ENCODE results near the gene WDSUB1. TPM values are rescaled to one million over a fixed set of nuclear protein-coding genes. Genes with fewer than 3 reads are reported as not detected.
A peak's percentile ranks its signal among the peaks of the same experiment; 100 is the strongest.

The WDSUB1 gene, protein sequence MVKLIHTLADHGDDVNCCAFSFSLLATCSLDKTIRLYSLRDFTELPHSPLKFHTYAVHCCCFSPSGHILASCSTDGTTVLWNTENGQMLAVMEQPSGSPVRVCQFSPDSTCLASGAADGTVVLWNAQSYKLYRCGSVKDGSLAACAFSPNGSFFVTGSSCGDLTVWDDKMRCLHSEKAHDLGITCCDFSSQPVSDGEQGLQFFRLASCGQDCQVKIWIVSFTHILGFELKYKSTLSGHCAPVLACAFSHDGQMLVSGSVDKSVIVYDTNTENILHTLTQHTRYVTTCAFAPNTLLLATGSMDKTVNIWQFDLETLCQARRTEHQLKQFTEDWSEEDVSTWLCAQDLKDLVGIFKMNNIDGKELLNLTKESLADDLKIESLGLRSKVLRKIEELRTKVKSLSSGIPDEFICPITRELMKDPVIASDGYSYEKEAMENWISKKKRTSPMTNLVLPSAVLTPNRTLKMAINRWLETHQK
- 1 to 10 TPM; 3.8 to 9.4 (median 5.5) TPM for total RNA-seq

DNA sequence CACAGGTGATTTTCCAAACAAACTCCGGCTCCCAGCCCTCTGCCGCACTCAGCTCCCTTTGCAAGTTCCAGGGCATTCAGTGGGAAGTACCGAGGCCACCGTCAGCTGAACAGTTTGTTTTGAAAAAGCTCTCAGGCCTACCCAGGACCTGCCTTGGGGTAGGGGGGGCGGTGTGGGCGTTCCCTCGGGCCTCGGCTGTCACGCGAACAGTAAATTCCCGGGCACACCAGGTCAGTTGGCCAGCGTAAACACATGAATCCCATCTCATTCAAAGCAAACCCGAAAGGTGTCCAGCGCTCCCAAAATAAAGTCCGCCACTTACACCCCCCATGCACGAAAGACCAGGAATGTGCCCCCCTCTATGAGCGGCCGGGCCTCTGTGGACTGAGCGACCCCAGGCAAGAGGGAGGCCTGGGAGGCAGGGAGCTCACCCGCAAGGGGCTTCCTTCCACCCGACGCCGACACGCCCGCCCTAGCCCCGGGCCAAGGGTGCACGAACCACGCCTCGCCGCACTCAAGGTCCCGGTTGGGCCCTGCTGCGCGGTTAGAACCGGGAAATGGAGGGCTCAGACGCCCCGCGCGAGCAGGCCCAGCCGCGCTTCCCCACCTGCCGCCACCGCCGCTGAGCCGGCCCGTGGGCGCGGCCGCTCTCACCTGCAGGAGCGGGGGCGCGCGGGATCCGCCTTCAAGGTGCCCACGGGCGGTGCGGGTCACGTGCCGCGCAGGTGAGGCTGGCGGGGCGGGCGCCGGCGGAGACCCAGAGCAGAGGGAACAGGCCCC lies at the start of gene WDSUB1:
Gene WDSUB1, minus strand, starts transcription at position 775 of the 780 bp plus-strand sequence. CDS start 3,634 bp downstream, outside the sequence.
- Histone ChIP-seq H3K27me3 (no peaks in the 10 kb centered on the region), H3K4me1 (peaks cover 28% of the 10 kb centered on the region), H3K9me3 (no peaks in the 10 kb centered on the region), H3K27ac (peak within 1 kb of the TSS; percentile 93), H3K4me3 (peak within 1 kb of the TSS; percentile 81), H3K36me3 (peaks cover 8% of the 10 kb centered on the region)
- TF ChIP-seq POLR2AphosphoS5 (IDR thresholded peaks at IDR 0.05) (no peak), POLR2A (IDR thresholded peaks at IDR 0.05) (no peak), EP300 (IDR thresholded peaks at IDR 0.05) (no peak)
- TF ChIP-seq, protein P1, sequence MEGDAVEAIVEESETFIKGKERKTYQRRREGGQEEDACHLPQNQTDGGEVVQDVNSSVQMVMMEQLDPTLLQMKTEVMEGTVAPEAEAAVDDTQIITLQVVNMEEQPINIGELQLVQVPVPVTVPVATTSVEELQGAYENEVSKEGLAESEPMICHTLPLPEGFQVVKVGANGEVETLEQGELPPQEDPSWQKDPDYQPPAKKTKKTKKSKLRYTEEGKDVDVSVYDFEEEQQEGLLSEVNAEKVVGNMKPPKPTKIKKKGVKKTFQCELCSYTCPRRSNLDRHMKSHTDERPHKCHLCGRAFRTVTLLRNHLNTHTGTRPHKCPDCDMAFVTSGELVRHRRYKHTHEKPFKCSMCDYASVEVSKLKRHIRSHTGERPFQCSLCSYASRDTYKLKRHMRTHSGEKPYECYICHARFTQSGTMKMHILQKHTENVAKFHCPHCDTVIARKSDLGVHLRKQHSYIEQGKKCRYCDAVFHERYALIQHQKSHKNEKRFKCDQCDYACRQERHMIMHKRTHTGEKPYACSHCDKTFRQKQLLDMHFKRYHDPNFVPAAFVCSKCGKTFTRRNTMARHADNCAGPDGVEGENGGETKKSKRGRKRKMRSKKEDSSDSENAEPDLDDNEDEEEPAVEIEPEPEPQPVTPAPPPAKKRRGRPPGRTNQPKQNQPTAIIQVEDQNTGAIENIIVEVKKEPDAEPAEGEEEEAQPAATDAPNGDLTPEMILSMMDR (IDR thresholded peaks at IDR 0.05), result no peak
- DNase-seq (ENCODE audit: low spot score in 2 of 2), result peak; percentile 85 to 86
- 1% methylated on average over 34 of the region's 64 CpGs for WGBS

DNA sequence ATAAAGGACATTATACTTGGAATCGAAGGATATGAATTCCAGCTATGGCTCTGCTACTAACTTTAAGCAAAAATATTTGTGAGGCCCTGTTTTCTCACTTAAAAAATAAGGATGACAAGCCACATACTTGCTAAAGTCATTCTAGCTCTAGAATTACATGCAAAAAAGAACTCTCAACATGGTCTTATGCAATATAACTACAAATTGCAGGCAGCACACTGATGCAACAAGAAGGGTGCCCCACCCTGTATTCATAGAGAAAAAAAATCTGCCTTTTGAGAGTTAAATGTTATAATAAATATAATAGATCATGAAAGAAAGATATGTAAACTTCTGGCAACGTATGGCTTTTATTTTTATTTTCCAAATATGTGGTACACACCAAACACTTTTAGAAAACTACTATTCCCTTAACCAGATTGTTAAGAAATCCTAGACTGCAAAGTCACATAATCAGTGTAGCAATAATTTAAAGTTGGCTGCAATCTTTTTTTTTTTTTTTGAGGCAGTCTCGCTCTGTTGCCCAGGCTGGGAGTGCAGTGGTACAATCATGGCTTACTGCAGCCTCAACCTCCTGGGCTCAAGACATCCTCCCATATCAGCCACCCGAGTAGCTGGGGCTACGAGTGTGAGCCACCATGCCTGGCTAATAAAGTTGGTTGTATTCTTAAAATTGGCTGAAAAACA lies 40.2 kb upstream of the WDSUB1 start:
- no peak for DNase-seq (ENCODE audit: low spot score in 2 of 2)
- no peak overlapping the region for H3K4me3 ChIP-seq
- H3K27ac ChIP-seq, result no peak overlapping the region
- H3K27me3 ChIP-seq, result no peaks in the 10 kb centered on the region
- no peaks in the 10 kb centered on the region for H3K9me3 ChIP-seq
- 84% methylated on average over 5 of the region's 5 CpGs for WGBS
- peaks cover 5% of the 10 kb centered on the region for H3K4me1 ChIP-seq
- TF ChIP-seq POLR2AphosphoS5 (IDR thresholded peaks at IDR 0.05), result peak in 1 of 3 donors; percentile 23
- TF ChIP-seq EP300 (IDR thresholded peaks at IDR 0.05), result no peak
- H3K36me3 ChIP-seq, result peaks cover 48% of the 10 kb centered on the region

GRCh38 chr2:159322419-159322818 lies 35.9 kb upstream of the WDSUB1 start:
- Histone ChIP-seq H3K9me3 (no peaks in the 10 kb centered on the region), H3K36me3 (peaks cover 57% of the 10 kb centered on the region), H3K27ac (no peak overlapping the region), H3K4me1 (peaks cover 5% of the 10 kb centered on the region), H3K4me3 (no peak overlapping the region), H3K27me3 (no peaks in the 10 kb centered on the region)
- TF ChIP-seq POLR2AphosphoS5 (IDR thresholded peaks at IDR 0.05) (no peak), EP300 (IDR thresholded peaks at IDR 0.05) (no peak), POLR2A (IDR thresholded peaks at IDR 0.05) (no peak)
- TF ChIP-seq, protein P1 (IDR thresholded peaks at IDR 0.05), result no peak
- no peak for DNase-seq (ENCODE audit: low spot score in 2 of 2)

GRCh38 chr2:159317392-159318088 lies 31.0 kb upstream of the WDSUB1 start:
- no peaks in the 10 kb centered on the region for H3K4me1 ChIP-seq
- TF ChIP-seq, protein P1 (IDR thresholded peaks at IDR 0.05), result no peak
- no peak for TF ChIP-seq POLR2AphosphoS5 (IDR thresholded peaks at IDR 0.05)
- no peak for TF ChIP-seq POLR2A (IDR thresholded peaks at IDR 0.05)
- no peak for TF ChIP-seq EP300 (IDR thresholded peaks at IDR 0.05)

DNA sequence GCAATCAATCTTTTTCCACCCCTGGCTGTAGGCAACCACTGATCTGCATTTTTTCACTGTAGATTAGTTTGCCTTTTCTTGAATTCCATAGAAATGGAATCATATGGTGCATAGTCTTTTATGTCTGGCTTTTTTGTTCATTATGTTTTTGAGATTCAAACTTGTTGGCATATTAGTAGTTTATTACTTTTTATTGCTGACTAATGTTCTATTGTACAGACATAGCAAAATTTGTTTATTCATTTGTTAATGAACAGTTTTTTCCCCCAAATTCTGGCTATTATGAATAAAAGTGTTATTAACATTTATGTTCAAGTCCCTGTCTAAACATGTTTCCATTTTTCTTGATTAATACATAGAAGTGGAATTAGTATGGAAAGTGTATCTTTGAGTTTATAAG lies 21.4 kb upstream of the WDSUB1 start:
- Histone ChIP-seq H3K36me3 (no peaks in the 10 kb centered on the region), H3K4me1 (no peaks in the 10 kb centered on the region), H3K27ac (no peak overlapping the region), H3K4me3 (no peak overlapping the region), H3K9me3 (no peaks in the 10 kb centered on the region), H3K27me3 (no peaks in the 10 kb centered on the region)
- DNase-seq (ENCODE audit: low spot score in 2 of 2), result no peak
- TF ChIP-seq POLR2AphosphoS5 (IDR thresholded peaks at IDR 0.05) (no peak), EP300 (IDR thresholded peaks at IDR 0.05) (no peak), POLR2A (IDR thresholded peaks at IDR 0.05) (no peak)
- TF ChIP-seq, protein P1 (IDR thresholded peaks at IDR 0.05), result no peak

More at GRCh38 chr2:159317392-159318088, 31.0 kb upstream of the WDSUB1 start:
- Histone ChIP-seq H3K27ac (no peak overlapping the region), H3K9me3 (no peaks in the 10 kb centered on the region), H3K27me3 (no peaks in the 10 kb centered on the region), H3K36me3 (peaks cover 54% of the 10 kb centered on the region), H3K4me3 (no peak overlapping the region)
- WGBS, result 89% methylated on average over 3 of the region's 3 CpGs
- no peak for DNase-seq (ENCODE audit: low spot score in 2 of 2)
